22Rv1 (cell line): ENCODE results near the gene CAPN11.

Experiments used
- CTCF ChIP-seq: fragments of 450-650 bp; IDR thresholded peaks from 2 replicates; pipeline ENCODE4 v1.5.1; 2017; ENCODE audit warnings: mild to moderate bottlenecking
- ZFX ChIP-seq: fragments of 450-650 bp; IDR thresholded peaks from 2 replicates; pipeline ENCODE4 v1.6.1; 2017; ENCODE audit warnings: antibody characterized with exemption, borderline replicate concordance

GRCh38 chr6:44225579-44226325, 67.1 kb downstream of the CAPN11 start:
- TF ChIP-seq CTCF (no peak), ZFX (no peak)
